ENCODE measurements around the gene MKRN2OS.

DNA sequence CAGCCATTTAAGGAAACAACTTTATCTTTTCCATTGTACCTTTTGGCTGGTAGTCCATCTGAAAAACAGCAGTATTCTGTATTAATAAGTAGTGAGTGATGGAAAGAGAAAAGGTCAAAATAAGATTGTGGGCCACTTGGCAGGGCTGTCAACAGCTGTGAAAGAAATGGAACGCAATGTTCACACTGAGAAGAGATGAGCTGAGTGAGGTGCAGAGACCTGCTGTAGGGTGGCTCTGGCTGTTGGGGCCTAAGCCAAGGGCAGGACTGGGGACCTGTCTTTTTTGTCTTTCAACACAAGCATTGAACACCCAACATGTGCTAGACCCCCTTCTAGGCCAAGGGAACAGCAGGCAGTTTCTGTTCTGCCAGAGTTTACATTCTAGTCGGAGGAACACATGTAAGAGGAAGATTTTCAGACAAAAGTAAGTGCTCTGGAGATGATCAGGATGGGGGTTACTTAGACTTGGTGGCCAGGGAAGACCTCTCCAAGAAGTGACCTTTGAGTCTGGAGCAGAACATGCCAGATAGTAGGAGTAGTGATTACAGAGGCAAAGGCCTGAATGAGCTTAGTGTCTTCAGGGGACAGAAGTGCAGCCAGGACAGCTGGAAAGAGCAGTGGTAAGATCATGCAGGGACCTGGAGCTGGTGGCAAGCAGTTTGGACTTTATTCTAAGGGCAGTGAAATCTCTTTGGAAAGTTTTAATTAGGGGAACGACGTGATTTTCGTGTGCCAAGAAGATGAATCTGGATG, 31.4 kb downstream of the MKRN2OS start:
- TF ChIP-seq, protein P1, sequence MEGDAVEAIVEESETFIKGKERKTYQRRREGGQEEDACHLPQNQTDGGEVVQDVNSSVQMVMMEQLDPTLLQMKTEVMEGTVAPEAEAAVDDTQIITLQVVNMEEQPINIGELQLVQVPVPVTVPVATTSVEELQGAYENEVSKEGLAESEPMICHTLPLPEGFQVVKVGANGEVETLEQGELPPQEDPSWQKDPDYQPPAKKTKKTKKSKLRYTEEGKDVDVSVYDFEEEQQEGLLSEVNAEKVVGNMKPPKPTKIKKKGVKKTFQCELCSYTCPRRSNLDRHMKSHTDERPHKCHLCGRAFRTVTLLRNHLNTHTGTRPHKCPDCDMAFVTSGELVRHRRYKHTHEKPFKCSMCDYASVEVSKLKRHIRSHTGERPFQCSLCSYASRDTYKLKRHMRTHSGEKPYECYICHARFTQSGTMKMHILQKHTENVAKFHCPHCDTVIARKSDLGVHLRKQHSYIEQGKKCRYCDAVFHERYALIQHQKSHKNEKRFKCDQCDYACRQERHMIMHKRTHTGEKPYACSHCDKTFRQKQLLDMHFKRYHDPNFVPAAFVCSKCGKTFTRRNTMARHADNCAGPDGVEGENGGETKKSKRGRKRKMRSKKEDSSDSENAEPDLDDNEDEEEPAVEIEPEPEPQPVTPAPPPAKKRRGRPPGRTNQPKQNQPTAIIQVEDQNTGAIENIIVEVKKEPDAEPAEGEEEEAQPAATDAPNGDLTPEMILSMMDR (IDR thresholded peaks at IDR 0.05) = no peak
- no peak for TF ChIP-seq POLR2AphosphoS5 (IDR thresholded peaks at IDR 0.05)

All from breast epithelium (tissue), 3 donors.